Caco-2 (cell line): Measurements from ENCODE around the gene PEF1. TPM values are rescaled to one million over a fixed set of nuclear protein-coding genes. Genes with fewer than 3 reads are reported as not detected.

Experiments used
- BruUV-seq: library from RNA; stranded (reverse); fragments of 400-500 nt; replicated peaks from 2 replicates; lab custom pipeline; 2021; lab: Mats Ljungman, UMichigan
- CTCF ChIA-PET: fragments of 300-600 bp; sonication (Branson Sonifier 250); formaldehyde crosslinking; loops from one replicate; lab custom pipeline; 2022; ENCODE audit warnings: antibody characterized with exemption; lab: Charles Lee
- POLR2A ChIA-PET: fragments of 300-600 bp; sonication (Branson Sonifier 250); formaldehyde crosslinking; loops from one replicate; lab custom pipeline; 2022; ENCODE audit warnings: antibody characterized with exemption; lab: Charles Lee
- DNase-seq, 2 experiments: peaks; one replicate each; pipeline versions ENCODE4 v3.0.0 to v3.0.0-alpha.2; 2020 to 2022
- H3K27me3 ChIP-seq: replicated peaks from 2 replicates; pipeline ENCODE4 v1.6.0; 2011; ENCODE audit warnings: low read length; ENCODE audit not compliant: control insufficient read depth, insufficient read depth
- H3K36me3 ChIP-seq: 2 replicates; pipeline ENCODE4 v1.5.1; 2011; ENCODE audit warnings: low read length; ENCODE audit not compliant: control insufficient read depth, insufficient read depth
- H3K4me1 ChIP-seq: fragments of 250-450 bp; sonication (Bioruptor Pico); 2 replicates; pipeline ENCODE4 v1.5.1; 2020; ENCODE audit warnings: mild to moderate bottlenecking
- H3K4me3 ChIP-seq: 2 replicates; pipeline ENCODE4 v1.5.1; 2011; ENCODE audit warnings: low read depth, mild to moderate bottlenecking, control low read depth, low read length
- H3K9me3 ChIP-seq: fragments of 250-450 bp; sonication (Bioruptor Pico); 2 replicates; pipeline ENCODE4 v1.5.1; 2020; ENCODE audit warnings: mild to moderate bottlenecking, moderate library complexity
- H3K27ac Mint-ChIP-seq: one replicate; pipeline ENCODE4 v1.8.0; 2022; ENCODE audit warnings: mixed read lengths; ENCODE audit not compliant: unreplicated experiment
- H3K27me3 Mint-ChIP-seq: one replicate; pipeline ENCODE4 v1.8.0; 2022; ENCODE audit warnings: mixed read lengths; ENCODE audit not compliant: insufficient read depth, unreplicated experiment
- H3K36me3 Mint-ChIP-seq: one replicate; pipeline ENCODE4 v1.8.0; 2022; ENCODE audit warnings: mild to moderate bottlenecking, mixed read lengths; ENCODE audit not compliant: insufficient read depth, unreplicated experiment
- H3K4me1 Mint-ChIP-seq: one replicate; pipeline ENCODE4 v1.8.0; 2022; ENCODE audit warnings: low read depth, mixed read lengths; ENCODE audit not compliant: unreplicated experiment
- H3K4me3 Mint-ChIP-seq: one replicate; pipeline ENCODE4 v1.8.0; 2022; ENCODE audit warnings: mild to moderate bottlenecking, moderate library complexity, mixed read lengths; ENCODE audit not compliant: unreplicated experiment
- H3K9me3 Mint-ChIP-seq: one replicate; pipeline ENCODE4 v1.8.0; 2022; ENCODE audit warnings: mixed read lengths; ENCODE audit not compliant: unreplicated experiment
- CTCF ChIP-seq, 2 experiments: fragments of 200-600 bp in 1 of 2; IDR thresholded peaks; 1 replicate in 1 of 2; 2 replicates in 1 of 2; pipeline versions ENCODE4 v1.5.1 to v1.8.0; 2011 to 2022; ENCODE audit warnings: antibody characterized with exemption in 1 of 2, control low read depth in 1 of 2, inconsistent platforms in 1 of 2, low read depth in 1 of 2, low read length in 1 of 2, mild to moderate bottlenecking in 1 of 2, moderate library complexity in 1 of 2; ENCODE audit not compliant: insufficient read depth in 1 of 2, severe bottlenecking in 1 of 2, unreplicated experiment in 1 of 2
- intact Hi-C: fragments of 100-400 bp; cut with micrococcal nuclease; formaldehyde crosslinking; loops from one replicate; pipeline ENCODE4 v1.10.0; 2022; ENCODE audit not compliant: unreplicated experiment
- total RNA-seq: library from RNA; stranded (reverse); gene quantifications from 2 replicates; pipeline ENCODE4 v1.2.3, GENCODE V29; 2022

PEF1 gene
- total RNA-seq, 1 experiment from 2014 or later: 22.1 TPM

GRCh38 chr1:31685795-31686194, 41.1 kb upstream of the PEF1 start:
- Mint-ChIP-seq H3K4me1 (no peaks in the 10 kb centered on the region), H3K27ac (no peak overlapping the region), H3K36me3 (no peaks in the 10 kb centered on the region), H3K9me3 (no peaks in the 10 kb centered on the region), H3K27me3 (no peaks in the 10 kb centered on the region), H3K4me3 (no peak overlapping the region)
- Histone ChIP-seq H3K27me3 (no peaks in the 10 kb centered on the region), H3K36me3 (no peaks in the 10 kb centered on the region), H3K9me3 (no peaks in the 10 kb centered on the region), H3K4me1 (no peaks in the 10 kb centered on the region), H3K4me3 (no peak overlapping the region)
- TF ChIP-seq CTCF (IDR thresholded peaks at IDR 0.05; ENCODE audit: insufficient read depth in 1 of 2, low read depth in 1 of 2, low read length in 1 of 2, severe bottlenecking in 1 of 2, unreplicated experiment in 1 of 2): no peak
- ChIA-PET CTCF (interaction anchor here (0.6 kb wide), 1 partner anchor 104 kb away, joined by 3 read pairs; no protein-coding TSS in a partner anchor), POLR2A (no interaction called here)
- no TSS peak for BruUV-seq
- DNase-seq: no peak
- intact Hi-C loops: no loop called here

- Mint-ChIP-seq H3K9me3 (no peaks in the 10 kb centered on the region), H3K4me3 (no peak overlapping the region), H3K36me3 (no peaks in the 10 kb centered on the region), H3K4me1 (no peaks in the 10 kb centered on the region), H3K27ac (no peak overlapping the region), H3K27me3 (no peaks in the 10 kb centered on the region)
- H3K4me3 ChIP-seq: no peak overlapping the region
- H3K4me1 ChIP-seq: no peaks in the 10 kb centered on the region
- POLR2A ChIA-PET: no interaction called here
- CTCF ChIA-PET: interaction anchor here (0.7 kb wide), 1 partner anchor 12 kb away, joined by 3 read pairs; no protein-coding TSS in a partner anchor
- TF ChIP-seq CTCF (IDR thresholded peaks at IDR 0.05; ENCODE audit: insufficient read depth in 1 of 2, low read depth in 1 of 2, low read length in 1 of 2, severe bottlenecking in 1 of 2, unreplicated experiment in 1 of 2): peak in 1 of 2 experiments; percentile 15
- no peaks in the 10 kb centered on the region for H3K36me3 ChIP-seq
- BruUV-seq: no TSS peak
- intact Hi-C loops: no loop called here
- H3K27me3 ChIP-seq: no peaks in the 10 kb centered on the region
- DNase-seq: peak in 1 of 2 experiments; percentile 15
- no peaks in the 10 kb centered on the region for H3K9me3 ChIP-seq
These were observed 39.3 kb upstream of the PEF1 start for GRCh38 chr1:31683997-31684396.

GRCh38 chr1:31681415-31681814, 36.7 kb upstream of the PEF1 start:
- CTCF ChIA-PET: no interaction called here
- intact Hi-C loops: no loop called here
- no peaks in the 10 kb centered on the region for H3K27me3 ChIP-seq
- no peaks in the 10 kb centered on the region for H3K4me1 ChIP-seq
- H3K4me3 ChIP-seq: no peak overlapping the region
- BruUV-seq: no TSS peak
- no peaks in the 10 kb centered on the region for H3K36me3 Mint-ChIP-seq
- H3K4me1 Mint-ChIP-seq: no peaks in the 10 kb centered on the region
- TF ChIP-seq CTCF (IDR thresholded peaks at IDR 0.05; ENCODE audit: insufficient read depth in 1 of 2, low read depth in 1 of 2, low read length in 1 of 2, severe bottlenecking in 1 of 2, unreplicated experiment in 1 of 2): peak in 1 of 2 experiments; percentile 5
- H3K4me3 Mint-ChIP-seq: no peak overlapping the region
- no peaks in the 10 kb centered on the region for H3K9me3 Mint-ChIP-seq
- POLR2A ChIA-PET: interaction anchor here (0.5 kb wide), 1 partner anchor 81 kb away, joined by 8 read pairs; no protein-coding TSS in a partner anchor
- no peak overlapping the region for H3K27ac Mint-ChIP-seq
- no peak for DNase-seq
- H3K27me3 Mint-ChIP-seq: no peaks in the 10 kb centered on the region
- no peaks in the 10 kb centered on the region for H3K36me3 ChIP-seq
- H3K9me3 ChIP-seq: no peaks in the 10 kb centered on the region
